GM12891 (cell line): ENCODE measurements around the gene LDB3.

Source experiments
- POLR2A ChIP-seq: IDR thresholded peaks from 2 replicates; pipeline ENCODE4 v1.6.1; 2011; ENCODE audit warnings: low read depth, low read length, control low read depth
- POLR2AphosphoS5 ChIP-seq: IDR thresholded peaks from 2 replicates; pipeline ENCODE4 v1.6.1; 2011; ENCODE audit warnings: low read depth, low read length, control low read depth
- SPI1 ChIP-seq: IDR thresholded peaks from 2 replicates; pipeline ENCODE4 v1.6.1; 2011; ENCODE audit warnings: low read depth, low read length, control low read depth
- TAF1 ChIP-seq: IDR thresholded peaks from 2 replicates; pipeline ENCODE4 v1.6.1; 2011; ENCODE audit warnings: low read depth, low read length, control low read depth

- no peak for TF ChIP-seq SPI1
- no peak for TF ChIP-seq TAF1
- TF ChIP-seq POLR2A, result no peak
- no peak for TF ChIP-seq POLR2AphosphoS5
Measured at GRCh38 chr10:86632951-86633350, 35.4 kb upstream of the LDB3 start.
